Motor neuron (in vitro differentiated cells): ENCODE results near the gene GTPBP8. TPM values are rescaled to one million over a fixed set of nuclear protein-coding genes. Genes with fewer than 3 reads are reported as not detected.
"Not testable (repeated sequence)": the region's sequence is repeated elsewhere in the genome, so short reads cannot be mapped to it uniquely, and the experiment has no call there.

Source experiments
- ATAC-seq, 8 experiments: fragments of 200-7000 bp; cut with Tn5 transposase; replicated peaks in 6 of 8; 2 replicates each; pipeline ENCODE4 v1.8.0; 2021; ENCODE audit warnings: mild to moderate bottlenecking in 8 of 8, moderate library complexity in 8 of 8
- H3K27ac ChIP-seq, 2 donors: fragments of 250-450 bp; sonication (Bioruptor Pico); 2 replicates each; pipeline ENCODE4 v1.9.0; 2021; ENCODE audit warnings: antibody characterized with exemption in 2 of 2, mild to moderate bottlenecking in 2 of 2, moderate library complexity in 1 of 2
- H3K4me1 ChIP-seq, 2 donors: fragments of 250-450 bp; sonication (Bioruptor Pico); replicated peaks in 1 of 2; 2 replicates each; pipeline ENCODE4 v1.6.1; 2021; ENCODE audit warnings: antibody characterized with exemption in 2 of 2, mild to moderate bottlenecking in 2 of 2, moderate library complexity in 1 of 2
- H3K4me3 ChIP-seq, 5 donors: fragments of 250-450 bp; sonication (Bioruptor Pico); 2 replicates each; pipeline ENCODE4 v1.9.0; 2021; ENCODE audit warnings: antibody characterized with exemption in 5 of 5, mild to moderate bottlenecking in 5 of 5, moderate library complexity in 4 of 5
- WGBS, 10 experiments: fragments of 450-650 bp; shearing (Covaris generic); methylation state at CpG; one replicate each; pipeline ENCODE4 v1.0.0; 2022; 5-methylcytosine and 5-hydroxymethylcytosine counted together
- in situ Hi-C, 9 experiments: fragments of 400-800 bp; cut with MboI; loops; one replicate each; pipeline ENCODE4 v1.15.0; 2021; ENCODE audit warnings: low sequenced_read_pairs in 9 of 9, low pct_unique_long_range_greater_than_20kb in 2 of 9; ENCODE audit not compliant: unreplicated experiment in 9 of 9
- total RNA-seq, 8 experiments: library from RNA; unstranded; fragments of 300-600 nt; gene quantifications; 2 replicates each; pipeline versions ENCODE4 v1.2.3 to v1.2.4, GENCODE V29; 2022

The GTPBP8 gene
- total RNA-seq, 8 experiments from 2014 or later: 16.8 to 31.2 (median 23.9) TPM

GRCh38 chr3:113046186-113046965 lies 55.6 kb downstream of the GTPBP8 start:
- H3K4me3 ChIP-seq, in situ Hi-C loops, ATAC-seq, H3K27ac ChIP-seq, H3K4me1 ChIP-seq: not testable (repeated sequence)
- no CpG with 5 or more reads among the region's 55 CpGs for WGBS, 10 experiments

GRCh38 chr3:113051302-113051711 lies 60.5 kb downstream of the GTPBP8 start:
- Histone ChIP-seq H3K4me3 (peak overlapping the region in 1 of 5 donors; percentile 19), H3K4me1 (peaks cover 0 to 3% of the 10 kb centered on the region in 2 donors), H3K27ac (no peak overlapping the region)
- in situ Hi-C loops: loop anchor here (10.0 to 25.0 kb wide), 3 partner anchors 233 to 243 kb away; no protein-coding TSS in a partner anchor
- peak; percentile 92 to 99 (median 94) for ATAC-seq
- WGBS, 10 experiments: 0 to 50% (median 15%) methylated on average over 2 to 12 of the region's 12 CpGs

Other genes starting within 250 kb of the GTPBP8 start
- gene CD200R1L, start 144.1 kb upstream of the GTPBP8 start, total RNA-seq: not detected
- gene CD200R1, start 15.9 kb upstream of the GTPBP8 start, total RNA-seq: under 1 TPM in 6 of 8 experiments, not detected in 2; 0.05 to 0.18 (median 0.09) TPM
- 10 to 100 TPM in 5 of 8 experiments, 1 to 10 TPM in 3; 3.5 to 36.1 (median 12.2) TPM for gene BOC, start 220.6 kb downstream of the GTPBP8 start, total RNA-seq